H9 (cell line): Measurements from ENCODE around the gene MAPT. TPM values are rescaled to one million over a fixed set of nuclear protein-coding genes. Genes with fewer than 3 reads are reported as not detected.

ENCODE experiments used
- DNase-seq: peaks from one replicate; pipeline ENCODE4 v3.0.0-alpha.2; 2017
- H2AFZ ChIP-seq: one replicate; pipeline ENCODE4 v1.6.1; 2013; ENCODE audit warnings: mild to moderate bottlenecking, low read length, control low read depth, moderate library complexity
- H2AK5ac ChIP-seq: 2 replicates; pipeline ENCODE4 v1.6.1; 2013; ENCODE audit warnings: low read length, control low read depth, mixed read lengths; ENCODE audit not compliant: insufficient read length
- H2BK120ac ChIP-seq: one replicate; pipeline ENCODE4 v1.6.1; 2013; ENCODE audit warnings: low read depth, mild to moderate bottlenecking, low read length, control low read depth, inconsistent platforms; ENCODE audit not compliant: poor library complexity, severe bottlenecking
- H2BK12ac ChIP-seq: 2 replicates; pipeline ENCODE4 v1.6.1; 2013; ENCODE audit warnings: low read length, control low read depth, mixed read lengths, low read depth; ENCODE audit not compliant: insufficient read length
- H2BK15ac ChIP-seq: 2 replicates; pipeline ENCODE4 v1.6.1; 2013; ENCODE audit warnings: low read depth, low read length, control low read depth
- H2BK20ac ChIP-seq: one replicate; pipeline ENCODE4 v1.6.1; 2013; ENCODE audit warnings: low read depth, mild to moderate bottlenecking, low read length, control low read depth, inconsistent platforms; ENCODE audit not compliant: poor library complexity, severe bottlenecking
- H2BK5ac ChIP-seq: 2 replicates; pipeline ENCODE4 v1.6.1; 2013; ENCODE audit warnings: low read length, control low read depth, mixed read lengths; ENCODE audit not compliant: insufficient read length
- H3K14ac ChIP-seq: 2 replicates; pipeline ENCODE4 v1.6.1; 2013; ENCODE audit warnings: low read length, control low read depth; ENCODE audit not compliant: insufficient read depth
- H3K18ac ChIP-seq: 2 replicates; pipeline ENCODE4 v1.6.1; 2013; ENCODE audit warnings: low read depth, mild to moderate bottlenecking, mixed read lengths, low read length, control low read depth; ENCODE audit not compliant: insufficient read length
- H3K23ac ChIP-seq: 2 replicates; pipeline ENCODE4 v1.6.1; 2013; ENCODE audit warnings: low read length, control low read depth, mixed read lengths, low read depth; ENCODE audit not compliant: insufficient read length
- H3K23me2 ChIP-seq: 2 replicates; pipeline ENCODE4 v1.6.1; 2013; ENCODE audit warnings: low read depth, mild to moderate bottlenecking, mixed read lengths, low read length, control low read depth; ENCODE audit not compliant: insufficient read length, poor library complexity, severe bottlenecking
- H3K27ac ChIP-seq: 2 replicates; pipeline ENCODE4 v1.5.1; 2013; ENCODE audit warnings: low read length, control low read depth, mixed read lengths, low read depth; ENCODE audit not compliant: insufficient read length
- H3K27me3 ChIP-seq: 2 replicates; pipeline ENCODE4 v1.6.1; 2013; ENCODE audit warnings: low read length, control low read depth, inconsistent platforms; ENCODE audit not compliant: insufficient read depth
- H3K4ac ChIP-seq: 2 replicates; pipeline ENCODE4 v1.6.1; 2013; ENCODE audit warnings: low read depth, mild to moderate bottlenecking, control low read depth, inconsistent platforms, low read length, moderate library complexity
- H3K4me1 ChIP-seq: 2 replicates; pipeline ENCODE4 v1.6.1; 2013; ENCODE audit warnings: low read length, control low read depth, inconsistent platforms; ENCODE audit not compliant: insufficient read depth
- H3K4me2 ChIP-seq: 2 replicates; pipeline ENCODE4 v1.6.1; 2013; ENCODE audit warnings: low read length, control low read depth, mixed read lengths; ENCODE audit not compliant: insufficient read length, insufficient read depth
- H3K56ac ChIP-seq: 2 replicates; pipeline ENCODE4 v1.6.1; 2013; ENCODE audit warnings: low read depth, mild to moderate bottlenecking, mixed read lengths, low read length, control low read depth; ENCODE audit not compliant: insufficient read length
- H3K79me1 ChIP-seq: 2 replicates; pipeline ENCODE4 v1.6.1; 2013; ENCODE audit warnings: low read depth, mild to moderate bottlenecking, moderate library complexity, low read length, control low read depth, inconsistent platforms; ENCODE audit not compliant: insufficient read depth, poor library complexity, severe bottlenecking
- H3K79me2 ChIP-seq: 2 replicates; pipeline ENCODE4 v1.6.1; 2013; ENCODE audit warnings: low read length, control low read depth, inconsistent platforms; ENCODE audit not compliant: insufficient read depth
- H3K9ac ChIP-seq: 2 replicates; pipeline ENCODE4 v1.6.1; 2013; ENCODE audit warnings: low read length, control low read depth, mixed read lengths; ENCODE audit not compliant: insufficient read length; ENCODE audit errors: extremely low read depth
- H3K9me3 ChIP-seq: one replicate; pipeline ENCODE4 v1.6.1; 2013; ENCODE audit warnings: low read depth, low read length, inconsistent platforms; ENCODE audit not compliant: control insufficient read depth
- H3T11ph ChIP-seq: one replicate; pipeline ENCODE4 v1.6.1; 2013; ENCODE audit warnings: mild to moderate bottlenecking, low read length, control low read depth, inconsistent platforms
- H4K20me1 ChIP-seq: one replicate; pipeline ENCODE4 v1.6.1; 2013; ENCODE audit not compliant: control insufficient read depth, insufficient read length, insufficient read depth
- H4K5ac ChIP-seq: 2 replicates; pipeline ENCODE4 v1.6.1; 2013; ENCODE audit warnings: low read depth, mild to moderate bottlenecking, mixed read lengths, low read length, control low read depth; ENCODE audit not compliant: insufficient read length
- H4K8ac ChIP-seq: replicated peaks from 2 replicates; pipeline ENCODE4 v1.6.1; 2013; ENCODE audit warnings: low read length, control low read depth, mixed read lengths, low read depth; ENCODE audit not compliant: insufficient read length
- H4K91ac ChIP-seq: 2 replicates; pipeline ENCODE4 v1.6.1; 2013; ENCODE audit warnings: low read depth, mild to moderate bottlenecking, moderate library complexity, mixed read lengths, low read length, control low read depth; ENCODE audit not compliant: insufficient read length
- H3K27ac Mint-ChIP-seq, 3 experiments: 2 replicates in 2 of 3; 3 replicates in 1 of 3; pipeline ENCODE4 v1.8.0; 2020 to 2021; ENCODE audit warnings: mixed read lengths in 3 of 3, mild to moderate bottlenecking in 1 of 3, moderate library complexity in 1 of 3
- H3K27me3 Mint-ChIP-seq: 2 replicates; pipeline ENCODE4 v1.8.0; 2021; ENCODE audit warnings: low read depth, mild to moderate bottlenecking, moderate library complexity, mixed read lengths
- H3K36me3 Mint-ChIP-seq, 3 experiments: 2 replicates in 2 of 3; 3 replicates in 1 of 3; pipeline ENCODE4 v1.8.0; 2020 to 2021; ENCODE audit warnings: low read depth in 3 of 3, mixed read lengths in 3 of 3; ENCODE audit not compliant: insufficient read depth in 1 of 3
- H3K4me1 Mint-ChIP-seq, 2 experiments: 2 replicates each; pipeline ENCODE4 v1.8.0; 2020; ENCODE audit warnings: mixed read lengths in 2 of 2
- H3K4me3 Mint-ChIP-seq, 2 experiments: 2 replicates in 1 of 2; 3 replicates in 1 of 2; pipeline ENCODE4 v1.8.0; 2020 to 2021; ENCODE audit warnings: mild to moderate bottlenecking in 2 of 2, mixed read lengths in 2 of 2, moderate library complexity in 1 of 2
- H3K9me3 Mint-ChIP-seq, 2 experiments: 2 replicates in 1 of 2; 3 replicates in 1 of 2; pipeline ENCODE4 v1.8.0; 2020; ENCODE audit warnings: mild to moderate bottlenecking in 2 of 2, mixed read lengths in 2 of 2, moderate library complexity in 1 of 2
- CTCF ChIP-seq: fragments of 200-600 bp; sonication (generic); conservative IDR thresholded peaks from 3 replicates; pipeline ENCODE4 v1.8.0; 2021; ENCODE audit warnings: antibody characterized with exemption, mild to moderate bottlenecking
- WGBS: extraction: QIAGEN DNeasy Blood & Tissue Kit; methylation state at CpG from one replicate; pipeline ENCODE4 v1.1.7; 2013; ENCODE audit warnings: missing lambda C conversion rate, low lambda C conversion rate, mixed read lengths; ENCODE audit not compliant: insufficient read length; ENCODE audit errors: extremely low coverage; 5-methylcytosine and 5-hydroxymethylcytosine counted together
- total RNA-seq: library from RNA; stranded (reverse); gene quantifications from 2 replicates; pipeline ENCODE4 v1.2.1, GENCODE V29; 2021

MAPT gene
- total RNA-seq, 1 experiment from 2014 or later: 1.6 TPM

GRCh38 chr17:45877467-45877866 lies 16.9 kb upstream of the MAPT start:
- no peak overlapping the region for H3K14ac ChIP-seq
- H3K56ac ChIP-seq: no peak overlapping the region
- H3K27ac ChIP-seq: no peak overlapping the region
- H3K23me2 ChIP-seq: no peaks in the 10 kb centered on the region
- no peaks in the 10 kb centered on the region for H3K79me2 ChIP-seq
- H3K27me3 ChIP-seq: no peaks in the 10 kb centered on the region
- H2AFZ ChIP-seq: no peak overlapping the region
- TF ChIP-seq CTCF: no peak
- no peak overlapping the region for H4K91ac ChIP-seq
- no peak overlapping the region for H2BK5ac ChIP-seq
- no peak overlapping the region for H2BK12ac ChIP-seq
- no peak overlapping the region for H2BK120ac ChIP-seq
- Mint-ChIP-seq H3K27me3 (peaks cover 25% of the 10 kb centered on the region), H3K9me3 (no peaks in the 10 kb centered on the region), H3K36me3 (no peaks in the 10 kb centered on the region), H3K4me3 (no peak overlapping the region), H3K4me1 (peaks cover 0 to 2% of the 10 kb centered on the region in 2 experiments; a peak in 1 of 4 replicates), H3K27ac (no peak overlapping the region)
- H3K23ac ChIP-seq: no peak overlapping the region
- H4K5ac ChIP-seq: no peak overlapping the region
- no peak overlapping the region for H3K18ac ChIP-seq
- no peaks in the 10 kb centered on the region for H3K79me1 ChIP-seq
- no peak overlapping the region for H2BK15ac ChIP-seq
- H4K20me1 ChIP-seq: no peaks in the 10 kb centered on the region
- no CpG with 5 or more reads among the region's 1 CpG for WGBS
- H4K8ac ChIP-seq: no peak overlapping the region
- H3K9ac ChIP-seq: no peak overlapping the region
- no peaks in the 10 kb centered on the region for H3K9me3 ChIP-seq
- no peak overlapping the region for H3T11ph ChIP-seq
- H2AK5ac ChIP-seq: no peak overlapping the region
- H3K4me1 ChIP-seq: no peaks in the 10 kb centered on the region
- H3K4ac ChIP-seq: no peak overlapping the region
- no peak overlapping the region for H3K4me2 ChIP-seq
- DNase-seq: no peak
- H2BK20ac ChIP-seq: no peak overlapping the region
